GM21526 (cell line): ENCODE results near the gene TBC1D16.

Source experiments
- ATAC-seq: cut with Tn5 transposase; IDR thresholded peaks from one replicate; pipeline ENCODE4 v1.9.1; 2021; ENCODE audit warnings: moderate library complexity; ENCODE audit not compliant: unreplicated experiment, low FRiP score

Gene TBC1D16

GRCh38 chr17:79954281-79955166, 81.1 kb downstream of the TBC1D16 start:
- ATAC-seq = no peak

DNA sequence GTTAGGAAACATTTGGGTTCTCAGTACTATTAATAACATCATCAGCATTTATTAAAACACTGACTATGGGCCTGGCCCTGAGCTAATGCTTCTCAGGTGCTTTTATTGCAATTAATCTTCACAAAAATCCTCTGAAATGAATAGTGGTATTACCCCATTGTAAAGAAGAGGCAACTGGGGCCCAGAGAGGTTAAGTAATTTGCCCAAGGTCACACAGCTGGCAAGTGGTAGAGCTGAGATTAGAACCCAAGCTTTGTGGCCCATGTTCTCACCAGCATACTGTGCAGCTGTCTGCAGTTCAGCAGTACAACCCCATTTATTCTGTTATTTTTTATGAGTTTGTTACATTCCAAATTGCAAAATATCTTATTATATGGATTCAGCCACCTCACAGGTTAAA, 82.3 kb downstream of the TBC1D16 start:
- no peak for ATAC-seq

GRCh38 chr17:79952901-79953300, 82.8 kb downstream of the TBC1D16 start:
- ATAC-seq = no peak

DNA sequence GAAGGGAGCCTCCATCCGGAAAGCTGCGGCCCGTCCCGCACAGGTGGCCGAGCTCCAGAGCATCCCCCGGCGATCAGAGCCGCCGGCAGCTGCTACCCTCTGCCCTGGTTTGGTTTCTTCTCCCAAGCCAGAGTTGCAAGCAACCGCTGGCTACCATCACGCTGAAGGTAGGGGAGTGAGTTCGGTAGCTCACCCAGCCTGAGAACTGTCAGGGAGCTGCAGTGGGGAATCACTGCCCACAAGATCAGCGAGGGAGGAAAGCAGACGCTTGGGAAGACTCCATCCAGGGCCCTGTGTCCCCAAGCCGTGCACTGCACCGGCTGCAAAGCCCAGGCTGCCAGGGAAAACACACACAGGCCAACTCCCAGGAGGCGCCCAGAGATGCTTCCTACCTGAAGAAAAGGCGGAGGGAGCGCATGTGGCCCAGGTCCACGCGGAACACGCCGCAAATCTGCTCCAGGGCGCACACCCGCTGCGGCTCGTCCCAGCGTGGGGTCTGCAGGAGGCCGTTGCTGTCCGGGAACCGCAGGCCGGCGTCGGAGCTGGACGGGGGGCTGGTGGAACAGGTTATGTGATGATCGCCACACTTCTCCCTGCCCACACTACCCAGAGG, 83.3 kb downstream of the TBC1D16 start:
- ATAC-seq = no peak

DNA sequence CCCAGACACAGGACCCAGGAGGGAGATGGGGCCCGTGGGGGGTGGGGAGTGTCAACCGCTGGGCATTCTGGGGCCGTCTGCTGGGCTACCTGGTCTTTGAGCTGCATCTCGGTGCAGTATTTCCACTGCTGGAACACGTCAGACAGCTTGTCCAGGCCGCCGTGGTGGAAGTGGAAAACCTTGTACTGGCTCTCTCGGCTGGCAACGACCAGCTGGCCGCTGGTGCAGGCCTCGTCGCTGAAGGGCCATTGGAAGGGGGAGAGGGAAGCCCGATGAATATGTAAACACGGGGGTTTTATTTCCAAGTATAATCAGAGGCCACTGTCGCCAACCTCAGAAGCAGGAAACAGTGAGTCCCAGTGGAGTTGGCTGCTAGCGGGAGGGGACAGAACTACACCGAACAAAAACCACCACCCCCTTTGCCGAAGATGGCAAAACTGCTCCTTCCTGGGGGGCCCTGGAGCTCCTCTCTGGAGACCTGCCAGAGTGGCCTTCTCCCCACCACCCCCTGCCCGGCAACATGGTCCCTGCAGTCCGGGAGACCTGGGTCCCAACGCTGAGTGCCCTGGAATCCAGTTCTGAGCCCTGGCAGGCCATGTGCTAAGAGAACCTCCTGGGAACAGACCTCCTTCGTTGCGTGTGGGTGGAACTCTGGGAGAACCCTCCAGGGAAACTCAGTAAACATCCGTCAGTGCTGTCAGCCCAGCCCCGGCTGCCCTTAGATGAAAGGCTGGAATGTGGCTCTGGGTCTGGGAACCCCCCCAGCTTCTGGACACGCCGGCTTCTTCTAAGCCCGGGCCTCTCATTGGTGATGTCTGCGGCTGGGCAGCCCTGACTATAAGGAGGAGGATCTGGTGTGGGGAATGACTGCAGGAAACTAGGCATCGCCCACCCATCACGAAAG, 84.1 kb downstream of the TBC1D16 start:
- ATAC-seq = no peak

GRCh38 chr17:79950751-79951150, 84.9 kb downstream of the TBC1D16 start:
- no peak for ATAC-seq

GRCh38 chr17:79950306-79950705, 85.4 kb downstream of the TBC1D16 start:
- ATAC-seq = no peak

- ATAC-seq = no peak
Observed at GRCh38 chr17:79949656-79950209, 85.9 kb downstream of the TBC1D16 start.

- no peak for ATAC-seq
Observed at GRCh38 chr17:79948945-79949655, 86.6 kb downstream of the TBC1D16 start.

GRCh38 chr17:79948406-79948944, 87.2 kb downstream of the TBC1D16 start:
- no peak for ATAC-seq

- no peak for ATAC-seq
Observed at GRCh38 chr17:79947351-79948031, 88.2 kb downstream of the TBC1D16 start.

- ATAC-seq = no peak
Observed at GRCh38 chr17:79946352-79947231, 89.1 kb downstream of the TBC1D16 start.

DNA sequence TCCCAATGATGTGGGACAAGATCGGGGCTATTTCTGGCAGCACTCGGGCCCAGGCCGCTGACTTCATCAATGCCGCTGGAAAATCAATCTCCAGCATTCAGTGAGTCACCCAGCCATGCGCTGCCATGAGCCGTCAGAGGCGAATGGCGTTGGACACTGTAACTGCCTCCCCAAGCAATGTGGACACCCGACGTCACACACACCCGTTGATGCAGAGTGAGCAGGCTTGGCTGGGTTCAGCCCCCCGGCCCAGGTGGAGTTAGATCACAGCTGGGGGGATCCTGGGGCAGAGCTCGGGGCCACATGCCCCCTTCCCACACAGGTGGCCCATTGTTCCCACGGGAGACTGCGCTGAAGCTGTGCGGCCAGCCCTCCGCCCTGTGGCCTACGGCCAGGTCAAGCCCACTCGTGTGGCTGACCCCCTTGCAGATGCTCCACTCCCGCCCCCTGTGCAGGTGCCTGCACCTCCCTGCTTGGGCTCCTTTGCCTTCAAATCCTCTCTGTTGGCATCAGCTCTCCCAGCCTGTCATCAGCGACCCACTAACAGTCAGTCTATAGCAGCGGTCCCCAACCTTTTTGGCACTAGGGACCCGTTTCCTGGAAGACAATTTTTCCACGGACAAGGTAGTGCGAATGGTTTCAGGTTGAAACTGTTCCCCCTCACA, 89.9 kb downstream of the TBC1D16 start:
- no peak for ATAC-seq

DNA sequence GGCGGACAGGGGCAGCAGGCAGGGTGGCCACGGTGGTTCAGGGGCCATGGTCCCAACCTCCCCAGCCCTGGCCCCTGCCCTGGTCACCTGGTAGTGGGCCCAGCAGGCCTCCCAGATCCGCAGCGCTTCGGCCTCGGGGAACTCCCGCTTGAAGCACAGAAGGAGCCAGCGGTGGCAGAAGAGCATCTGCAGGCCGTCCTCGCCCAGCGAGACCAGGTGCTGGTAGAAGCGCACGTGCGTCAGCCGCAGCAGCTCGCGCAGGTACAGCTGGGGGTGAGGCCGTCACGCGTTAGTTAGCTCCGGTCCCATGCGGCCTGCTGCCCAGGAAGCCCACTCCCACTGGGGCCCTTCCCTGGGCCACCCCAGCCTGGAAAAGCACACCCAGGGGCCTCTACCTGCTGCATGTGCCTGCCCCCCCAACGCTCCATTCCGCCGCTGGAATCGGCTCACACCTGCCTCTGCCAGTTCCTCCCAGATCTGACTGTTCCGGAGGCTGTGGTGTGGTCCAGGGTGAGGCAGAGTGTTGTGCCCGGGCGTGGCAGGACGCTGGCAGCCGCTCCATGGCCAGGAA, 90.8 kb downstream of the TBC1D16 start:
- ATAC-seq = no peak

DNA sequence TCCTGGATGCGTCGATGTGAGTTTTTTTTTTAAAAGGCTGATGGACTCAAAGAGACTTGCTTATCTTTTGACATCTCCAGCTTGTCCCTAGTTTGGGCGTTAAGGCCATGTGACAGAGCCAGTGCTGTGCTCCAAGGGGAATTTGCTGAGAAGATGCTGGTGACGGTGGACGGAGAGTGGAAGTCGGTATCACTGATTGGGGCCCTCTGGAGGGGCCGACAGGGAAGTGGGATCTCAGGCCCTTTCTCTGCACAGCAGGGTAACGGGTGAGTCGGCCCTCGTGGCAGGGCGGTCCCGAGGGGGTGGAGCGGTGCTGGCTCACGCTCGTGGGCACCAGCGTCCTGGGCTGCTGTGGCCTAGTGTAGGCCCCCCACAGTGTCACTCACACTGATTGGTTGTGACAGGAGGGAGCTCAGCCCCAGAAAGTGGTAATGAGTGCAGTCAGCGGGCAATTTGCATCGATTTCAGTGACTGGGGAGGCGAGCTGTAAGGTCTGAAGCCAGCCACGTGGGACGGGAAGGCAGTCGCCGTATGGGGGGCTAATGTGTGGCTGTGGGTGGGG, 91.3 kb downstream of the TBC1D16 start:
- ATAC-seq = no peak

GRCh38 chr17:79943347-79944241, 92.1 kb downstream of the TBC1D16 start:
- ATAC-seq = no peak
